GM23248 (cell line): ENCODE results near the gene CNTN4.

ENCODE experiments used
- EZH2 ChIP-seq: fragments of 200-600 bp; sonication (generic); IDR thresholded peaks from 2 replicates; pipeline ENCODE4 v1.6.1; 2018; ENCODE audit warnings: antibody characterized with exemption, mild to moderate bottlenecking; ENCODE audit not compliant: insufficient read depth, poor library complexity, severe bottlenecking
- EZH2phosphoT487 ChIP-seq: fragments of 200-600 bp; sonication (generic); IDR thresholded peaks from 2 replicates; pipeline ENCODE4 v1.6.1; 2018; ENCODE audit warnings: antibody characterized with exemption, moderate library complexity, mild to moderate bottlenecking, low read depth; ENCODE audit not compliant: insufficient read depth

GRCh38 chr3:2879023-2879422, 780.4 kb downstream of the CNTN4 start:
- no peak for TF ChIP-seq EZH2
- no peak for TF ChIP-seq EZH2phosphoT487
